ENCODE results near the gene ARHGEF4. TPM values are rescaled to one million over a fixed set of nuclear protein-coding genes. Genes with fewer than 3 reads are reported as not detected.

ARHGEF4 gene
- total and polyA plus RNA-seq, 10 of the 15 experiments (the other 5 are each of a cell fraction or from before 2014, with no cell fraction given), result 0.02 to 0.24 (median 0.16) TPM; not detected in 6

- peak; percentile 10; the same call in 1 of the 2 replicates for TF ChIP-seq MAX (IDR thresholded peaks at IDR 0.05; ENCODE audit: low read depth, low read length)
- no peak for TF ChIP-seq CBX3 (IDR thresholded peaks at IDR 0.05; ENCODE audit: borderline replicate concordance, low read depth)
- no peak for TF ChIP-seq ZZZ3 (IDR thresholded peaks at IDR 0.05; ENCODE audit: control insufficient read depth, insufficient read length, low read depth)
- no peak for TF ChIP-seq NFXL1 (IDR thresholded peaks at IDR 0.05; ENCODE audit: borderline replicate concordance)
- TF ChIP-seq FOS (IDR thresholded peaks at IDR 0.05; ENCODE audit: borderline replicate concordance, extremely low read depth, insufficient read length), result no peak
- no peak for TF ChIP-seq NR2C1 (IDR thresholded peaks at IDR 0.05)
- TF ChIP-seq PRDM15 (CRISPR knock-in tag; IDR thresholded peaks at IDR 0.05), result no peak
- no peak; the same call in 1 of the 2 replicates for TF ChIP-seq NBN (IDR thresholded peaks at IDR 0.05)
- TF ChIP-seq EED (IDR thresholded peaks at IDR 0.05; ENCODE audit: low read depth), result 0 out of 2 replicates have a peak, but pooled peaks have one; percentile 41
- TF ChIP-seq E4F1 (IDR thresholded peaks at IDR 0.05; ENCODE audit: borderline replicate concordance, partially characterized antibody), result no peak
- no peak for TF ChIP-seq EGR1 (IDR thresholded peaks at IDR 0.05; ENCODE audit: borderline replicate concordance in 1 of 2, low read depth in 2 of 2, low read length in 2 of 2)
- no peak for TF ChIP-seq KDM1A (IDR thresholded peaks at IDR 0.05; ENCODE audit: borderline replicate concordance)
- TF ChIP-seq E2F8 (IDR thresholded peaks at IDR 0.05; ENCODE audit: low read depth, partially characterized antibody), result no peak
- no peak for TF ChIP-seq MYB (IDR thresholded peaks at IDR 0.05; ENCODE audit: borderline replicate concordance, low read depth, low read length)
- no peak for TF ChIP-seq PAX5 (IDR thresholded peaks at IDR 0.05; ENCODE audit: borderline replicate concordance, low read depth, low read length)
- no peak for TF ChIP-seq NRF1 (conservative IDR thresholded peaks at IDR 0.05; ENCODE audit: low read depth, low read length)
- no peak for TF ChIP-seq BMI1 (IDR thresholded peaks at IDR 0.05; ENCODE audit: borderline replicate concordance)
- no peak for TF ChIP-seq SP1 (IDR thresholded peaks at IDR 0.05; ENCODE audit: low read depth, low read length)
- no peak; the same call in 1 of the 2 replicates for TF ChIP-seq CREM (IDR thresholded peaks at IDR 0.05; ENCODE audit: low read depth)
- TF ChIP-seq SMC3 (IDR thresholded peaks at IDR 0.05; ENCODE audit: borderline replicate concordance, low read length), result peak; percentile 78
Observed at GRCh38 chr2:130797493-130798435, 39.0 kb upstream of the ARHGEF4 start (continued).
